Body of pancreas (tissue), 4 donors: Measurements from ENCODE around the gene PRDM15.

Source experiments
- CTCF ChIP-seq, 7 experiments: fragments of 450-650 bp in 4 of 7; fragments of 200-600 bp in 3 of 7; sonication (generic) in 3 of 7; IDR thresholded peaks; one replicate each; pipeline ENCODE4 v1.5.1; 2016 to 2019; ENCODE audit warnings: antibody characterized with exemption in 7 of 7
- POLR2A ChIP-seq, 3 donors: fragments of 450-650 bp; IDR thresholded peaks; one replicate each; pipeline ENCODE4 v1.6.1; 2016; ENCODE audit warnings: antibody characterized with exemption in 3 of 3, mild to moderate bottlenecking in 2 of 3

GRCh38 chr21:41761211-41761933, 117.8 kb downstream of the PRDM15 start:
- no peak for TF ChIP-seq CTCF (IDR thresholded peaks at IDR 0.05)
- peak; percentile 38 to 76 (median 70) for TF ChIP-seq POLR2A (IDR thresholded peaks at IDR 0.05)
